Measurements from ENCODE around the gene HOXD12. TPM values are rescaled to one million over a fixed set of nuclear protein-coding genes. Genes with fewer than 3 reads are reported as not detected.

The HOXD12 gene
- total RNA-seq, 4 donors from 2014 or later: not detected

- no peak for ATAC-seq (ENCODE audit: low FRiP score)
- no peak for DNase-seq (ENCODE audit: low spot score)
- TF ChIP-seq CTCF (IDR thresholded peaks at IDR 0.05): no peak
These were observed 14.7 kb downstream of the HOXD12 start for GRCh38 chr2:176114120-176114929.

- TF ChIP-seq CTCF (IDR thresholded peaks at IDR 0.05): no peak
- no peak for DNase-seq (ENCODE audit: low spot score)
- no peak for ATAC-seq (ENCODE audit: low FRiP score)
These were observed 15.5 kb downstream of the HOXD12 start for GRCh38 chr2:176114930-176115625.

- ATAC-seq (ENCODE audit: low FRiP score): no peak
- no peak for DNase-seq (ENCODE audit: low spot score)
- TF ChIP-seq CTCF (IDR thresholded peaks at IDR 0.05): no peak
These were observed 16.6 kb downstream of the HOXD12 start, which contains the start of gene HOXD10 for GRCh38 chr2:176115883-176116813. Gene HOXD10 (plus strand): TSS chr2:176116778. CDS start chr2:176116834, 56 bp downstream.

GRCh38 chr2:176117162-176117822 lies 17.7 kb downstream of the HOXD12 start:
- no peak for TF ChIP-seq CTCF (IDR thresholded peaks at IDR 0.05)
- DNase-seq (ENCODE audit: low spot score) (no peak), ATAC-seq (ENCODE audit: low FRiP score) (no peak)

- TF ChIP-seq CTCF (IDR thresholded peaks at IDR 0.05): no peak
- ATAC-seq (ENCODE audit: low FRiP score) (no peak), DNase-seq (ENCODE audit: low spot score) (no peak)
These were observed 18.3 kb downstream of the HOXD12 start for GRCh38 chr2:176117823-176118371.
